Measurements from ENCODE around the gene LMAN1L. TPM values are rescaled to one million over a fixed set of nuclear protein-coding genes. Genes with fewer than 3 reads are reported as not detected.

LMAN1L gene
- polyA plus RNA-seq, 1 donor from 2014 or later = not detected

Small RNA genes lying within 50 kb of the gene (small RNA-seq; reads per million reads assigned to genes)
- gene CPLX3 (0 reads per million in 3 experiments), gene MIR4513 (0 reads per million in 3 experiments), gene MIR6882 (2.8 to 15.6 (median 14.7) reads per million in 3 experiments)

Other genes starting within 250 kb of the LMAN1L start
- 88.3 and 91.5 TPM in 2 replicates for gene CLK3, start 197.0 kb upstream of the LMAN1L start, polyA plus RNA-seq
- gene EDC3, start 116.8 kb upstream of the LMAN1L start, polyA plus RNA-seq = 12.9 and 15.9 TPM in 2 replicates
- gene CYP1A1, start 87.3 kb upstream of the LMAN1L start, polyA plus RNA-seq = 0.09 and 0.36 TPM in 2 replicates
- gene CYP1A2, start 64.0 kb upstream of the LMAN1L start, polyA plus RNA-seq = not detected in 2 replicates
- 40.5 and 45.5 TPM in 2 replicates for gene CSK, start 30.8 kb upstream of the LMAN1L start, polyA plus RNA-seq
- gene CPLX3, start 13.8 kb downstream of the LMAN1L start, polyA plus RNA-seq = 0.27 and 0.66 TPM in 2 replicates
- 193 and 212 TPM in 2 replicates for gene ULK3, start 30.3 kb downstream of the LMAN1L start, polyA plus RNA-seq
- gene SCAMP2, start 60.5 kb downstream of the LMAN1L start, polyA plus RNA-seq = 4.5 and 10.9 TPM in 2 replicates
- 80.3 and 88.0 TPM in 2 replicates for gene MPI, start 77.2 kb downstream of the LMAN1L start, polyA plus RNA-seq
- 250 and 293 TPM in 2 replicates for gene FAM219B, start 94.0 kb downstream of the LMAN1L start, polyA plus RNA-seq
- gene COX5A, start 125.2 kb downstream of the LMAN1L start, polyA plus RNA-seq = 132 and 155 TPM in 2 replicates
- 2.8 and 4.5 TPM in 2 replicates for gene RPP25, start 143.9 kb downstream of the LMAN1L start, polyA plus RNA-seq
- 92.5 and 104 TPM in 2 replicates for gene SCAMP5, start 182.7 kb downstream of the LMAN1L start, polyA plus RNA-seq
- 9.0 and 13.6 TPM in 2 replicates for gene PPCDC, start 210.8 kb downstream of the LMAN1L start, polyA plus RNA-seq

Measured in neural cell (in vitro differentiated cells).